Panc1 (cell line): ENCODE results near the gene CAMK1D. TPM values are rescaled to one million over a fixed set of nuclear protein-coding genes. Genes with fewer than 3 reads are reported as not detected.

Experiments used
- ATAC-seq: fragments of 200-7000 bp; cut with Tn5 transposase; 2 replicates; pipeline ENCODE4 v1.9.1; 2020; ENCODE audit warnings: mild to moderate bottlenecking, moderate library complexity
- BruUV-seq: library from RNA; stranded (reverse); fragments of 400-500 nt; replicated peaks from 2 replicates; lab custom pipeline; 2021; lab: Mats Ljungman, UMichigan
- CTCF ChIA-PET: fragments of 300-600 bp; sonication (Branson Sonifier 250); formaldehyde crosslinking; loops from one replicate; lab custom pipeline; 2022; ENCODE audit warnings: antibody characterized with exemption; lab: Charles Lee
- POLR2A ChIA-PET: fragments of 300-600 bp; sonication (Branson Sonifier 250); formaldehyde crosslinking; loops from one replicate; lab custom pipeline; 2022; ENCODE audit warnings: antibody characterized with exemption; lab: Charles Lee
- DNase-seq: peaks from one replicate; pipeline ENCODE4 v3.0.0-alpha.2; 2010; ENCODE audit warnings: low read depth, low spot score
- H3K27ac ChIP-seq: 2 replicates; pipeline ENCODE4 v1.5.1; 2011; ENCODE audit warnings: mild to moderate bottlenecking, low read length, inconsistent platforms
- H3K27me3 ChIP-seq: fragments of 200-500 bp; sonication (Bioruptor generic); 2 replicates; pipeline ENCODE4 v1.6.0; 2014; ENCODE audit warnings: low read length, inconsistent platforms; ENCODE audit not compliant: control insufficient read depth, insufficient read depth
- H3K36me3 ChIP-seq: fragments of 200-500 bp; sonication (Bioruptor generic); 2 replicates; pipeline ENCODE4 v1.5.1; 2014; ENCODE audit warnings: inconsistent platforms, mild to moderate bottlenecking, low read length, moderate library complexity; ENCODE audit not compliant: control insufficient read depth, insufficient read depth
- H3K4me1 ChIP-seq: 2 replicates; pipeline ENCODE4 v1.5.1; 2011; ENCODE audit warnings: inconsistent platforms, mild to moderate bottlenecking, low read length, moderate library complexity; ENCODE audit not compliant: control insufficient read depth, insufficient read depth
- H3K4me3 ChIP-seq, 2 experiments: 2 replicates each; pipeline ENCODE4 v1.5.1; 2011 to 2012; ENCODE audit warnings: low read depth in 2 of 2, low read length in 2 of 2, mild to moderate bottlenecking in 2 of 2, inconsistent platforms in 1 of 2, moderate library complexity in 1 of 2
- H3K9me3 ChIP-seq: fragments of 200-500 bp; sonication (Bioruptor generic); 2 replicates; pipeline ENCODE4 v1.5.1; 2014; ENCODE audit warnings: low read depth, mild to moderate bottlenecking, inconsistent platforms, low read length, moderate library complexity; ENCODE audit not compliant: control insufficient read depth, insufficient read depth
- CTCF ChIP-seq: fragments of 450-650 bp; IDR thresholded peaks from 2 replicates; pipeline ENCODE4 v1.5.1; 2017; ENCODE audit warnings: mild to moderate bottlenecking
- POLR2AphosphoS5 ChIP-seq: IDR thresholded peaks from 2 replicates; pipeline ENCODE4 v1.6.1; 2012; ENCODE audit warnings: mild to moderate bottlenecking, low read depth, low read length, moderate library complexity
- SIN3A ChIP-seq: IDR thresholded peaks from 2 replicates; pipeline ENCODE4 v1.6.1; 2012; ENCODE audit warnings: low read depth, mild to moderate bottlenecking, low read length, moderate library complexity, borderline replicate concordance; ENCODE audit not compliant: insufficient read depth
- TCF7L2 ChIP-seq: IDR thresholded peaks from 2 replicates; pipeline ENCODE4 v1.6.1; 2011; ENCODE audit warnings: mild to moderate bottlenecking, low read depth, low read length, inconsistent platforms
- in situ Hi-C: cut with HindIII; loops from 2 replicates; pipeline ENCODE4 v1.10.0; 2016; ENCODE audit warnings: low sequenced_read_pairs, low pct_unique_long_range_greater_than_20kb
- intact Hi-C: fragments of 100-400 bp; cut with micrococcal nuclease; formaldehyde crosslinking; loops from one replicate; pipeline ENCODE4 v1.10.0; 2022; ENCODE audit not compliant: unreplicated experiment
- total RNA-seq: library from RNA; stranded (reverse); gene quantifications from one replicate; pipeline ENCODE4 v1.2.1, GENCODE V29; 2021; ENCODE audit not compliant: unreplicated experiment
- TF ChIP-seq, protein P1 (sequence below), 2 experiments: IDR thresholded peaks; 2 replicates each; pipeline ENCODE4 v1.6.1; 2011 to 2012; ENCODE audit warnings: low read depth in 2 of 2, control low read depth in 1 of 2, low read length in 1 of 2, mild to moderate bottlenecking in 1 of 2, moderate library complexity in 1 of 2; ENCODE audit not compliant: insufficient read depth in 1 of 2

The CAMK1D gene
- total RNA-seq, 1 experiment from 2014 or later: 5.7 TPM

- ChIA-PET CTCF (no interaction called here), POLR2A (no interaction called here)
- intact Hi-C loops: no loop called here
- BruUV-seq: no TSS peak
- H3K36me3 ChIP-seq: no peaks in the 10 kb centered on the region
- no peak overlapping the region for H3K4me3 ChIP-seq
- in situ Hi-C loops: no loop called here
- H3K27ac ChIP-seq: no peak overlapping the region
- DNase-seq (no peak), ATAC-seq (no peak)
- no peaks in the 10 kb centered on the region for H3K27me3 ChIP-seq
- TF ChIP-seq TCF7L2: no peak
- no peak for TF ChIP-seq POLR2AphosphoS5
- H3K4me1 ChIP-seq: peaks cover 15% of the 10 kb centered on the region
- H3K9me3 ChIP-seq: no peaks in the 10 kb centered on the region
These were observed 353.8 kb downstream of the CAMK1D start for GRCh38 chr10:12703126-12703525.

GRCh38 chr10:12703813-12704212, 354.5 kb downstream of the CAMK1D start:
- no TSS peak for BruUV-seq
- intact Hi-C loops (no loop called here), in situ Hi-C loops (no loop called here)
- Histone ChIP-seq H3K36me3 (no peaks in the 10 kb centered on the region), H3K4me1 (peaks cover 17% of the 10 kb centered on the region), H3K9me3 (no peaks in the 10 kb centered on the region), H3K27me3 (no peaks in the 10 kb centered on the region), H3K4me3 (no peak overlapping the region), H3K27ac (no peak overlapping the region)
- CTCF ChIA-PET: no interaction called here
- TF ChIP-seq CTCF (no peak), TCF7L2 (no peak), SIN3A (no peak), POLR2AphosphoS5 (no peak)
- TF ChIP-seq, protein P1, sequence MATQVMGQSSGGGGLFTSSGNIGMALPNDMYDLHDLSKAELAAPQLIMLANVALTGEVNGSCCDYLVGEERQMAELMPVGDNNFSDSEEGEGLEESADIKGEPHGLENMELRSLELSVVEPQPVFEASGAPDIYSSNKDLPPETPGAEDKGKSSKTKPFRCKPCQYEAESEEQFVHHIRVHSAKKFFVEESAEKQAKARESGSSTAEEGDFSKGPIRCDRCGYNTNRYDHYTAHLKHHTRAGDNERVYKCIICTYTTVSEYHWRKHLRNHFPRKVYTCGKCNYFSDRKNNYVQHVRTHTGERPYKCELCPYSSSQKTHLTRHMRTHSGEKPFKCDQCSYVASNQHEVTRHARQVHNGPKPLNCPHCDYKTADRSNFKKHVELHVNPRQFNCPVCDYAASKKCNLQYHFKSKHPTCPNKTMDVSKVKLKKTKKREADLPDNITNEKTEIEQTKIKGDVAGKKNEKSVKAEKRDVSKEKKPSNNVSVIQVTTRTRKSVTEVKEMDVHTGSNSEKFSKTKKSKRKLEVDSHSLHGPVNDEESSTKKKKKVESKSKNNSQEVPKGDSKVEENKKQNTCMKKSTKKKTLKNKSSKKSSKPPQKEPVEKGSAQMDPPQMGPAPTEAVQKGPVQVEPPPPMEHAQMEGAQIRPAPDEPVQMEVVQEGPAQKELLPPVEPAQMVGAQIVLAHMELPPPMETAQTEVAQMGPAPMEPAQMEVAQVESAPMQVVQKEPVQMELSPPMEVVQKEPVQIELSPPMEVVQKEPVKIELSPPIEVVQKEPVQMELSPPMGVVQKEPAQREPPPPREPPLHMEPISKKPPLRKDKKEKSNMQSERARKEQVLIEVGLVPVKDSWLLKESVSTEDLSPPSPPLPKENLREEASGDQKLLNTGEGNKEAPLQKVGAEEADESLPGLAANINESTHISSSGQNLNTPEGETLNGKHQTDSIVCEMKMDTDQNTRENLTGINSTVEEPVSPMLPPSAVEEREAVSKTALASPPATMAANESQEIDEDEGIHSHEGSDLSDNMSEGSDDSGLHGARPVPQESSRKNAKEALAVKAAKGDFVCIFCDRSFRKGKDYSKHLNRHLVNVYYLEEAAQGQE (IDR thresholded peaks at IDR 0.05; ENCODE audit: insufficient read depth in 1 of 2, low read depth in 2 of 2, low read length in 1 of 2): no peak
- DNase-seq (no peak), ATAC-seq (no peak)
- POLR2A ChIA-PET: no interaction called here

- no peak overlapping the region for H3K4me3 ChIP-seq
- no peak for ATAC-seq
- in situ Hi-C loops: no loop called here
- ChIA-PET CTCF (no interaction called here), POLR2A (interaction anchor here (0.5 kb wide), 1 partner anchor 32 kb away, joined by 6 read pairs; no protein-coding TSS in a partner anchor)
- TF ChIP-seq SIN3A (no peak), POLR2AphosphoS5 (no peak)
- TF ChIP-seq, protein P1 (IDR thresholded peaks at IDR 0.05; ENCODE audit: insufficient read depth in 1 of 2, low read depth in 2 of 2, low read length in 1 of 2): no peak
- no TSS peak for BruUV-seq
- H3K9me3 ChIP-seq: no peaks in the 10 kb centered on the region
- intact Hi-C loops: no loop called here
- no peak for DNase-seq
- peaks cover 19% of the 10 kb centered on the region for H3K4me1 ChIP-seq
- H3K27me3 ChIP-seq: no peaks in the 10 kb centered on the region
- no peaks in the 10 kb centered on the region for H3K36me3 ChIP-seq
- no peak overlapping the region for H3K27ac ChIP-seq
These were observed 355.1 kb downstream of the CAMK1D start for GRCh38 chr10:12704488-12704887.
